Measurements from ENCODE around the gene GOLGA6L1.
"Not testable (repeated sequence)": the region's sequence is repeated elsewhere in the genome, so short reads cannot be mapped to it uniquely, and the experiment has no call there.

Gene GOLGA6L1, protein sequence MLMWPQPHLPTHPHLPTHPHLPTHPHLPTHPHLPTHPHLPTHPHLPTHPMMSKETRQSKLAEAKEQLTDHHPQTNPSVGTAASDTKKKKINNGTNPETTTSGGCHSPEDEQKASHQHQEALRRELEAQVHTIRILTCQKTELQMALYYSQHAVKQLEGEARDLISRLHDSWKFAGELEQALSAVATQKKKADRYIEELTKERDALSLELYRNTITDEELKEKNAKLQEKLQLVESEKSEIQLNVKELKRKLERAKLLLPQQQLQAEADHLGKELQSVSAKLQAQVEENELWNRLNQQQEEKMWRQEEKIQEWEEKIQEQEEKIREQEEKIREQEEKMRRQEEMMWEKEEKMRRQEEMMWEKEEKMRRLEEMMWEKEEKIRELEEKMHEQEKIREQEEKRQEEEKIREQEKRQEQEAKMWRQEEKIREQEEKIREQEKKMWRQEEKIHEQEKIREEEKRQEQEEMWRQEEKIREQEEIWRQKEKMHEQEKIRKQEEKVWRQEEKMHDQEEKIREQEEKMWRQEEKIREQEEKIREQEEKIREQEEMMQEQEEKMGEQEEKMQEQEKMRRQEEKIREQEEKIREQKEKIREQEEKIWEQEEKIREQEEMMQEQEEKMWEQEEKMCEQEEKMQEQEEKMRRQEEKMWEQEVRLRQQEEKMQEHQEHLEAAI

DNA sequence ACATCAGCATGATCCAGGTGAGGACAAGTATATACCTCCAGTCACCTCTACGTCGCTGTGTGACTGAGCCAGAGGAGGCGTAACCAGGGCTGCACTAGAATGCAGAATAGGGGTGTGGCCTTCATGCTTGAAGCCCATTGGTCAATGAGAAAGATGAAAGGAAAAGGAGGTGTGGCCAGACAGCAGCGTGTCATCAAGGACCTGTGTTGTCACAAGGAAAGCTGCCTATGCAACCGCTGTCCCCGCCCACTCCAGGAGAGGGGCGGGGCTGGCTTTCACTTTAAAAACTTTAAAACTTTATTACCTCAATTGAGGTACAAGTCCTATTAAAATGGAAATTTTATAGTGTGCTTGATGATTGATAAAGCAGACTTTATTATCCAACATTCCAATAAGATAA lies at the start of gene GOLGA6L1:
Gene GOLGA6L1, minus strand, starts transcription at position 101 of the 400 bp plus-strand sequence. Its CDS starts 91 bp downstream, at position 10.
- DNase-seq = not testable (repeated sequence)

DNA sequence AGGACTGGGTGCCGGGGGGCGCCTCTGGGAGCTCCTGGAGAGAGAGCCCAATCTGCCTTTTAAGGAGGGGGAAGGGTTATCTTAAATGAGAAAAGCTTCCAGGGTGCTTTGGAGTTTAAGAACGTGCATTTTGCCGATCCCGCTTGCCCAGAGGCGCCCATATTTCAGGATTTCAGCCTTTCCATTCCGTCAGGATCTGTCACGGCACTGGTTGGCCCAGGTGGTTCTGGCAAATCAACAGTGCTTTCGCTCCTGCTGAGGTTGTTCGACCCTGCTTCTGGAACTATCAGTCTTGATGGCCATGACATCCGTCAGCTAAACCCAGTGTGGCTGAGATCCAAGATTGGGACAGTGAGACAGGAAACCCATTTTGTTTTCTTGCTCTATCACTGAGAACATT lies 44.6 kb upstream of the GOLGA6L1 start:
- not testable (repeated sequence) for DNase-seq

DNA sequence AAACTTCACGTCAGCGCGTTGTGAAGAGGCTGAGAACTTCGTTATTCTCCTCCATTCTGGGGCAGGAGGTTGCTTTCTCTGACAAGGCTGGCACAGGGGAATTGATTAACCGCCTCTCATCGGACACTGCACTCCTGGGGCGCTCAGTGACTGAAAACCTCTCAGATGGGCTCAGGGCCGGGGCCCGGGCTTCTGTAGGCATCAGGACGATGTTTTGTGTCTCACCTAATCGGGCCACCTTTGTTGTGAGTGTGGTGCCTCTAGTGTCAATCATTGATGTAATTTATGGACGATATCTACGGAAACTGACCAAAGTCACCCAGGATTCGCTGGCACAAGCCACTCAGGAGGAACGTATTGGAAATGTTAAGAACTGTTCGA lies 43.9 kb upstream of the GOLGA6L1 start:
- not testable (repeated sequence) for DNase-seq

DNA sequence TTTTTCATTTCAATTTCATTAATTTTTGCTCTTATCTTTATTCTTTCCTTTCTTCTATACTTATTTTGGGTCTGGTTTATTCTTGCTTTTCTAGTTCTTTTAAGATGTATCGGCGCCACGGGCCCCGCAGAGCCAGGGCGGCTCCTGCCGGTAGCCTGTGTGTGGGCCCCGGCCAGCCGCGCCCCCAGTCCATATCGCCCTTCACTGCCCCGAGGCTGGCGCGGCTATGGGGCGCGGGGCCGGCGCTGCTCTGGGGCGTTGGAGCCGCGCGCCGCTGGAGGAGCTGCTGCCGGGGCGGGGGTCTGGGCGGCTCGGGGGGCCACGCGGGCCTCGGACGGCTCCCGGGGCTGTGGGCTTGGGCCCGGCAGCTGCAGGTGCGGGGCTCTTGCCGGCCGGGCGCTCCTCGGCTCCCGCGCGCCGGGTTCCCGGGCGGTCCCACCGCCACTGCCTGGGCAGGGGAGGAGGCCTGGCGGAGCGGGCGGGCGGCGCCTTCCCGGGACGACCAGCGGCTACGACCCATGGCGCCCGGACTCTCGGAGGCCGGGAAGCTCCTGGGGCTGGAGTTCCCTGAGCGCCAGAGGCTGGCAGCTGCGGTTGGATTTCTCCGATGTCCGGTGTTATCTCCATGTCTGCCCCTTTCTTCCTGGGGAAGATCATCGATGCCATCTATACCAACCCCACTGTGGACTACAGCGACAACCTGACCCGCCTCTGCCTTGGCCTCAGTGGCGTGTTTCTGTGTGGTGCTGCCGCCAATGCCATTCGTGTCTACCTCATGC lies 43.3 kb upstream of the GOLGA6L1 start:
- not testable (repeated sequence) for DNase-seq

DNA sequence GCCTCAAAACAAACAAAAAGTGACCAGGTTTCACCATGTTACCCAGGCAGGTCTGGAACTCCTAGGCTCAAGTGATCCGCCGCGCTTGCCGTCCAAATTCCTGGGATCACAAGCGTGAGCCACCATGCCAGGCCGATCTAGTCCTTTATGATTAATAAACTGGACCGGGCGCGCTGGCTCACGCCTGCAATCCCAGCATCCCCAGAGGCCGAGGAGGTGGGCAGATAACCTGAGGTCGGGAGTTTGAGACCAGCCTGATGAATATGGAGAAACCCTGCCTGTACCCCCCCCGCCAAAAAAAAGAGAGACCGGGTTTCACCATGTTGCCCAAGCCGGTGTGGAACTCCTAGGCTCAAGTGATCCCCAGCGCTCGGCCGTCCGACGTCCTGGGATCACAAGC lies 40.1 kb upstream of the GOLGA6L1 start:
- DNase-seq = not testable (repeated sequence)

DNA sequence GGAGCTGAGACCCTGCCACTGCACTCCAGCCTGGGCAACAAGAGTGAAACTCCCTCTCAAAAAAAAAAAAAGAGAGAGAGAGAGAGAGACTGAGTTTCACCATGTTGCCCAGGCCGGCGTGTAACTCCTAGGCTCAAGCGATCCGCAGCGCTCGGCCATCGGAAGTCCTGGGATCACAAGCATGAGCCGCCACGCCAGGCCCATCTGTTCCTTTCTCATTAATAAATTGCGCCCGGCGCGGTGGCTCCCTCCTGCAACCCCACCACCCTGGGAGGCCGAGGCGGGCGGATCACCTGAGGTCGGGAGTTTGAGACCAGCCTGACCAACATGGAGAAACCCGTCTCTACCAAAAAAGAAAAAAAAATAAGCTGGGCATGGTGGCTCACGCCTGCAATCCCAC lies 39.0 kb upstream of the GOLGA6L1 start:
- not testable (repeated sequence) for DNase-seq

DNA sequence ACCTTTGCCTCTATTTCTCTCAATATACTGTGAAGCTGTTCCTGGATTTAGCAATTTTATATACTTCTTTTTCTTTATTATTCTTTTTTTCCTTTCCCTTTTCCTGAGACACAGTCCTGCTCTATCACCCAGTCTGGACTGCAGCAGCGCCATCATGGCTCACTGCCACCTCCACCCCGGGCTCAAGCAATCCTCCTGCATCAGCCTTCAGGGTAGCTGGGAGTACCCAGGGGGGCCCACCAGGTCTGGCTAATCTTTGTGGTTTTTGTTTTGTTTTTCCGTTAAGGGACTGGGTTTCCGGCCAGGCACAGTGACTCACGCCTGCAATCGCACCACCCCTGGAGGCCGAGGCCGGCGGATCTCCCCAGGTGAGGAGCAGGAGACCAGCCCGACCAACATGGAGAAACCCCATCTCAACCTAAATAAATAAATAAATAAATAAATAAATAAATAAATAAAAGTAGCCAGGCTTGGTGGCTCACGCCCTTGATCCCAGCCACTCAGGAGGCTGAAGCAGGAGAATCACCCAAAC lies 38.1 kb upstream of the GOLGA6L1 start:
- not testable (repeated sequence) for DNase-seq

DNA sequence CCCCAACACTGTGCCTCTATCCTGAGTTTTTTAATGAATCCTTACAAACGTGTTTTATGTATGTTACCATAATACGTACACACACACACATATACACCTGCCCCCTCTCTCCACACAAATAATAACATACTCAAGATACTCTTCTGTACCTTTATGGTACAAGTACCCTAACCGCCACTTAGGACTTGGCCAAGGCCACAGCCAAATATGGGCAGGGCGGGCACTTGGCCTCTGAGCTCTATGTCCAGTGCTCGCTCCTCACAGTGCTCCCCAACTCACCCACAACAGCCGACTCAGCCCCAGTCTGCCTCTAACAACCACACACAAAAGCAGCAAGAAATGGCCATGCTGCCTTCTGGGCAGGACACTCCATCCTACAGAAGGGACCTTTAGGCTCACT lies 3.8 kb downstream of the GOLGA6L1 start:
- DNase-seq = not testable (repeated sequence)

DNA sequence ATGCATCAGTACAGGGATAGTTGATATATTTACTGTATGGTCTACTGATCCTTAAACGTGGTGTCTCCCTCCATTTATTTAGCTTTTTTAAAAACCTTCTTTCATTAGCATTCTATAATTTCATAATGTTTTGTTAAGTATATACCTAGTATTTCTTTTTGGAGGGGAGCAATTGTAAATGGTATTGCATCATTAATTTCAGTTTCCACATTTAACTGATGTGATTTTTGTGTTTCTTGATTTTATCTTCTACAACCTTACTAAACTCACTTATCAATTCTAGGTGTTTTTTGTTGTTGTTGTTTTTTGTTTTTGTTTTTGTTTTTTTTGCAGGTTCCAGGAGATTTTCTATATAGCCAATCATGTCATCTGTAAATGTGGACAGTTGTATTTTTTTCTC lies 18.4 kb downstream of the GOLGA6L1 start:
- no peak for DNase-seq

DNA sequence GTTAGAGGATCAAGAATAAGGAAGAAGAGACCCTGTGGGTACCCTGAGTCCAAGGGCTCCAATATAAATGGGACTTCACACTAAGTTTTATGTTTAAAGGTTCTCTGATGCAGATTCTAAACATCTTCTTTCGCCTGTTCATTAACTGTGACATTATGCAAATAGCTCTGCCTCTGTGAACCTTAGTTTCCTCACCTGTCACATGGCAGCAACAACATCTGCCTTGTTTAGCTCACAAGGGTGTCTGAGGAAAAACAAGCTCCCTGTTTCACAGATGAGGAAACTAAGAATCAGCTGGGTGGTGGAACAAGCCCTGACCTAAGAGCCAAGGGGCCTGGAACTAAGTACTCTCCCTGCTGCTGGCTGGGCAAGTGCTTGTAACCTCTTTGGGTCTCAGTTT lies 40.8 kb downstream of the GOLGA6L1 start:
- no peak for DNase-seq

DNA sequence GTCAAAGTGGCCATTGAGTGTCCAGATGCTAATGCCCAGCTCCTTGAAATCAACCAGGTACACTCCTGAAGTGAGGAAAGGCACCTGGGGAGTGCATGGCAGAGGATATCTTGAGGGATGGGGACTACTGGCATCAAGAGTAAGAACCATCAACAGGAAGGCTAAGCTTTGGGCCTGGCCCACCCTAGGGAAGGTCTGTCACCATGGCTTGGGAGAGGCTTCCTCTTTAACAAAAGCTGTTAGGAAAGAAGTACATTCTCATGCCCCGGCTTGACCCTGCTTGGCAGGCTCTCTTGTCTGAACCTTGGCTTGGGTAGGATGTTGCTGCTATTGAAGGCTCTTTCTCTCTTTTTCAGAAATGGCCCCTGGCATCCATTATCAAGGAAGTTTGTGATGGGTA lies 53.5 kb downstream of the GOLGA6L1 start:
- DNase-seq = no peak

DNA sequence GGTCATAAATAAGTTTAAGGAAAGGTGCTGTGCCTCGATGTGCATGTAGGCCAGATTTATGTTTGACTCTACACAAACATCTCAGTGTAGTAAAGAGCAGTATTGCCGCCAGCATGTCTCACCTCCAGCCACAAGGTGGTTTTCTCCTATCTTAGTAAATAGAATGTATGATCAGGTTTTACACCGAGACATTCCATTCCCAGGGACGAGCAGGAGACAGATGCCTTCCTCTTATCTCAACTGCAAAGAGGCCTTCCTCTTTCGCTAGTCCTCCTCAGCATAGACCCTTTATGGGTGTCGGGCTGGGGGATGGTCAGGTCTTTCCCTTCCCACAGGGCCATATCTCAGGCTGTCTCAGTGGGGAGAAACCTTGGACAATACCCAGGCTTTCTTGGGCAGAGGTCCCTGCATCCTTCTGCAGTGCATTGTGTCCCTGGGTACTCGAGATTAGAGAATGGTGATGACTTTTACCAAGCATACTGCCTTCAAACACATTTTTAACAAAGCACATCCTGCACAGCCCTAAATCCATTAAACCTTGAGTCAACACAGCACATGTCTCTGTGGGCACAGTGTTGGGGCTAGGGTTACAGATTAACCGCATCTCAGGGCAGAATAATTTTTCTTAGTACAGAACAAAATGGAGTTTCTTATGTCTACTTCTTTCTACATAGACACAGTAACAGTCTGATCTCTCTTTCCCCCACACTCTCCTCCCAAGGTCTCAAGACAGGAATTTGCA lies 54.5 kb downstream of the GOLGA6L1 start:
- not testable (repeated sequence) for DNase-seq

DNA sequence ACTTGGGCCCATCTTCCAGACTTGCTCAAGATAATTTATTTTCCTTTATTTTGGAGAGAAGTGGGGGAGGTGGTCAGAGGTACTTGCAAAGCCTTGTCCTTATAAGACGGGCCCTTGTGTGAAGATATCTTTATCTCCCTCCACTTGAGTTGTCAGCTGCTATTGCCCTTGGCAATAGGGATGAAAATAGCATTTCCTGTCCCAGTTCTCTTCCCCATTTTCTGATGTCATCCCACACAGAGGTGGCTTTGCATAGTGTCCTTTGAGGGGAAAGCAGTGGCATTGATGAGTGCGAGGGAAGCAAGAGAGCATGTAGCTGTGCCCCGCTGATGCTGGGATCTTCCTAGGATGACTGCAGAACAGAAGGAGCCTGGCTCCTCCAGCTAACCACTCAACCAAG lies 55.4 kb downstream of the GOLGA6L1 start:
- DNase-seq = peak in 1 of 56 donors; percentile 7

DNA sequence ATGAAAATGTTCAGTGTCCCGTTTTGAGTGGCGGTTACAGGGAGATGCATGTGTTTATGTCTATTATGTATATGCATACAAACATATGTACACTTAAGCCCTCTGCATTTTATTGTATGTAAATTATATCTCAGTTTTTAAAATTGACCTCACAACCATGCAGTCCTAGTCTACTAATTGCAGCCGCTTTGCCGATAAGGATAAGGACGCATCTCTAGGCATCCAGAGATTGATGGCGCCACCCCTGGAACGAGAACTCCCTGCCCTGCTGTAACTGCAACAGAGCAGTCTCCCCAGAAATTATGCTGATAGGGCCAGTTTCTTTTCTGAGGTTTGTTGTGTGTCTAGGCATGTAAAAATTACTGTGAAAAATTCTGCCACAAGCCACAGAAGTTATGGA lies 56.9 kb downstream of the GOLGA6L1 start:
- no peak for DNase-seq
